ENCODE results near the gene IPPK.
A peak's percentile ranks its signal among the peaks of the same experiment; 100 is the strongest.

Gene IPPK

GRCh38 chr9:92711146-92711545, 41.2 kb upstream of the IPPK start:
- no peak for TF ChIP-seq ZNF274 (IDR thresholded peaks at IDR 0.05; ENCODE audit: low read depth, low read length)
- H3K4me3 ChIP-seq (ENCODE audit: low read length) = no peak overlapping the region

- no peak for TF ChIP-seq ZNF274 (IDR thresholded peaks at IDR 0.05; ENCODE audit: low read depth, low read length)
- no peak overlapping the region for H3K4me3 ChIP-seq (ENCODE audit: low read length)
Observed at GRCh38 chr9:92710368-92710767, 40.4 kb upstream of the IPPK start.

GRCh38 chr9:92709954-92710353, 40.0 kb upstream of the IPPK start:
- no peak overlapping the region for H3K4me3 ChIP-seq (ENCODE audit: low read length)
- TF ChIP-seq ZNF274 (IDR thresholded peaks at IDR 0.05; ENCODE audit: low read depth, low read length) = no peak

GRCh38 chr9:92709240-92709639, 39.3 kb upstream of the IPPK start:
- TF ChIP-seq ZNF274 (IDR thresholded peaks at IDR 0.05; ENCODE audit: low read depth, low read length) = no peak
- H3K4me3 ChIP-seq (ENCODE audit: low read length) = no peak overlapping the region

GRCh38 chr9:92707530-92707929, 37.6 kb upstream of the IPPK start:
- H3K4me3 ChIP-seq (ENCODE audit: low read length) = no peak overlapping the region
- no peak for TF ChIP-seq ZNF274 (IDR thresholded peaks at IDR 0.05; ENCODE audit: low read depth, low read length)

GRCh38 chr9:92706218-92706940, 36.4 kb upstream of the IPPK start:
- TF ChIP-seq ZNF274 (IDR thresholded peaks at IDR 0.05; ENCODE audit: low read depth, low read length) = no peak
- no peak overlapping the region for H3K4me3 ChIP-seq (ENCODE audit: low read length)

GRCh38 chr9:92704528-92704927, 34.6 kb upstream of the IPPK start:
- no peak for TF ChIP-seq ZNF274 (IDR thresholded peaks at IDR 0.05; ENCODE audit: low read depth, low read length)
- H3K4me3 ChIP-seq (ENCODE audit: low read length) = no peak overlapping the region

- H3K4me3 ChIP-seq (ENCODE audit: low read length) = no peak overlapping the region
- TF ChIP-seq ZNF274 (IDR thresholded peaks at IDR 0.05; ENCODE audit: low read depth, low read length) = no peak
Observed at GRCh38 chr9:92696619-92697018, 26.7 kb upstream of the IPPK start.

- no peak overlapping the region for H3K4me3 ChIP-seq (ENCODE audit: low read length)
- TF ChIP-seq ZNF274 (IDR thresholded peaks at IDR 0.05; ENCODE audit: low read depth, low read length) = no peak
Observed at GRCh38 chr9:92686954-92687353, 17.0 kb upstream of the IPPK start.

- TF ChIP-seq ZNF274 (IDR thresholded peaks at IDR 0.05; ENCODE audit: low read depth, low read length) = no peak
Observed at GRCh38 chr9:92685022-92685421, 15.1 kb upstream of the IPPK start.

GRCh38 chr9:92682269-92682668, 12.3 kb upstream of the IPPK start:
- TF ChIP-seq ZNF274 (IDR thresholded peaks at IDR 0.05; ENCODE audit: low read depth, low read length) = no peak

More at GRCh38 chr9:92685022-92685421, 15.1 kb upstream of the IPPK start:
- H3K4me3 ChIP-seq (ENCODE audit: low read length) = no peak overlapping the region

GRCh38 chr9:92680166-92681119, 10.5 kb upstream of the IPPK start:
- no peak for TF ChIP-seq ZNF274 (IDR thresholded peaks at IDR 0.05; ENCODE audit: low read depth, low read length)
- no peak overlapping the region for H3K4me3 ChIP-seq (ENCODE audit: low read length)

More at GRCh38 chr9:92682269-92682668, 12.3 kb upstream of the IPPK start:
- no peak overlapping the region for H3K4me3 ChIP-seq (ENCODE audit: low read length)

- H3K4me3 ChIP-seq (ENCODE audit: low read length) = no peak overlapping the region
- TF ChIP-seq ZNF274 (IDR thresholded peaks at IDR 0.05; ENCODE audit: low read depth, low read length) = no peak
Observed at GRCh38 chr9:92679413-92680165, 9.7 kb upstream of the IPPK start.

- TF ChIP-seq ZNF274 (IDR thresholded peaks at IDR 0.05; ENCODE audit: low read depth, low read length) = no peak
- peak overlapping the region; percentile 96 for H3K4me3 ChIP-seq (ENCODE audit: low read length)
Observed at GRCh38 chr9:92671323-92671722, 1.4 kb upstream of the IPPK start.

All from GM08714 (cell line).